Medulla oblongata (tissue), 1 donor: Measurements from ENCODE around the gene EIPR1.

Source experiments
- DNase-seq: peaks from one replicate; pipeline ENCODE4 v3.0.0-alpha.2; 2015; ENCODE audit errors: extremely low spot score

EIPR1 gene

GRCh38 chr2:3176071-3176868 is 201.3 kb downstream of the EIPR1 start:
- DNase-seq: no peak

DNA sequence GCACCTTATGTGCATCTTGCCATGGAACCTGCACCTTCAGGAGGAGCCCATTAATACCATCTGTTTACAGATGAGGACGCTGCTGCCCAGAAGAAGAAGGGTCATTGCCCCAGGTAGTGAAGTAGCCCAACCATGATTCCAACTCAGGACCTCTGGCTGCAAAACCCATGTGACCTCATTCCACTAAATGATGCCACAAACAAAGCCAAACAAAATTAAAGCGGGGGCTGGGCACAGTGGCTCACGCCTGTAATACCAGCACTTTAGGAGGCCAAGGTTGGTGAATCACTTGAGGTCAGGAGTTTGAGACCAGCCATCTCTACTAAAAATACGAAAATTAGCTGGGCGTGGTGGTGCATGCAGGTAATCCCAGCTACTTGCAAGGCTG is 202.1 kb downstream of the EIPR1 start:
- DNase-seq: no peak

GRCh38 chr2:3174626-3175567 is 202.7 kb downstream of the EIPR1 start:
- no peak for DNase-seq

GRCh38 chr2:3173031-3173430 is 204.6 kb downstream of the EIPR1 start:
- no peak for DNase-seq

- no peak for DNase-seq
Observed at GRCh38 chr2:3172265-3172935, 205.2 kb downstream of the EIPR1 start.

- no peak for DNase-seq
Observed at GRCh38 chr2:3171564-3172264, 205.9 kb downstream of the EIPR1 start.

- no peak for DNase-seq
Observed at GRCh38 chr2:3170792-3171455, 206.7 kb downstream of the EIPR1 start.

DNA sequence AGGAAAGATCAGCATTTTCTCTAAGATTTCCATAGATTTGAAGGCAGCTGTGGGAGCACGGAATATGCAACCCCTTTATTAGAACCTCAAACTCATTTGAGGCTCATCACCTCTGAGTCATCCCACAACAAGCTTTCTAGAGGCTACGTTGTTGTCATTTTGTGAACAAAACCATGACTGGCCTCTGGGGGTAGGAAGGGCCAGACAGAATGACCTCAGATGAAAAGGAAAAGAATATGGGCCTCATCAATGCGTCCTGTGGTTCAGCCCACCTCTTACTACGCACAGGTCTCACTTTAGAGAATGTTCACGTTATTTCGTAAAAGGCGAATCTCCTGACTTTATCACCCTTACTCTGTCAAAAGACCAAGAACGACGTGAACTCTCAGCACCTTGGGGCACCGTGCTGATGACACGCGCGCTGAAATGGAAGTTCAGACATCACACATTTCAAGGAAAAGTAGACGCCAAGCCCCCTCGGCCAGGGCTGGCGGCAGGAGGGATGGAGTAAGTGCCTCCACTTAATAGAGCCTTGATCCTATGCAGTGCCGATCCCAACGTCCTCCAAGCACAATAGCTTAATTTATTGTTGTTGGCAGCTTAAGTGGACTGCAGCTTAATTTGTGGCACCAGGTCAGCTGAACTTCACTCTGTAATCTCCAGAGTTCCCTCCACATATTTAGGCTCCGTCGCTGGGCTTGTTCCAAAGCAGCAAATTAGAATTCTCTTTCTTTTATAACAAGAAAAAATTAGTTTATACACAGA is 208.3 kb downstream of the EIPR1 start:
- no peak for DNase-seq

GRCh38 chr2:3168230-3168891 is 209.3 kb downstream of the EIPR1 start:
- DNase-seq: no peak

DNA sequence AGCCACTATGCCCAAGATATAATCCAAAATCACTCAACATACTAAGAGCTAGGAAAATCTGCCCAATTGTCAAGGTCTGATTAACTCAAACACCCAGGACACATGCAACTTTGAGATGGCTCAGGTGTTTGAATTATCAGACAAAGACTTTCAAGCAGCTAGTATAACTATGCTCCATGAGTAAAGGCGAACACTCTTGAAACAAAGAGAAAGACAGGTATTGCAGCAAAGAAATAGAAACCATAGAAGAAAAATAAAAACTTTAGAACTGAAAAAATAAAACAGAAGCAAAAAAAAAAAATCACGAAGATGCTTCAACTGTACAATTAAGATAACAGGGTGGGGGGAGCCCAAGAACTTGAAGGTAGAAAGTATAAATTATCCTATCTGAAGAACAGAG is 214.2 kb downstream of the EIPR1 start:
- no peak for DNase-seq

DNA sequence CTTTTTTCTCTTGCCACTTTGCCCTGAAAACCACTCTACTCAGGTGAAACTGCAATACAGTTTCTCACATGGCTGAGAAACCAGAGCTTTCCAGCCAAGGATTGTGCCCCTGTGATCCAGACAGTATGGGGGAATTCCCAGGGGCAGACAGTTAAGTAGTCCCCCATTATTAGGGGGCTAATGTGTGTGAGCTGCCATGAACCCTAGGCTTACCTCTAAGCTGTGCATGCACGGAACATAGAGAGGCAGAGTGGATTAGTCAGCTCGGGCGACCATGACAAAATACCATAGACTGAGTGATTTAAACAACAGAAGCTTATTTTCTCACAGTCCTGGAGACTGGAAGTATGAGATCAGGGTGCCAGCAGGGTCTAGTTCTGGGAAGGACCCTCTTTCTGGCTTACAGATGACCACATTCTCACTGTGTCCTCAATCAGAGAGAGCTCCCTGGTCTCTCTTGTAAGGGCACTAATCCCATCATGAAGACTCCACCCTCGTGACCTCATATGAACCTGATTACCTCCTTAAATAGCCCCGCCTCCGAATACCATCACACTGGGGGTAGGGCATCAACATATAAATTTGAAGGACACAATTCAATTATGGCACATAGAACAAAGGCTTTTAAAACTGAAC is 215.1 kb downstream of the EIPR1 start:
- DNase-seq: no peak

DNA sequence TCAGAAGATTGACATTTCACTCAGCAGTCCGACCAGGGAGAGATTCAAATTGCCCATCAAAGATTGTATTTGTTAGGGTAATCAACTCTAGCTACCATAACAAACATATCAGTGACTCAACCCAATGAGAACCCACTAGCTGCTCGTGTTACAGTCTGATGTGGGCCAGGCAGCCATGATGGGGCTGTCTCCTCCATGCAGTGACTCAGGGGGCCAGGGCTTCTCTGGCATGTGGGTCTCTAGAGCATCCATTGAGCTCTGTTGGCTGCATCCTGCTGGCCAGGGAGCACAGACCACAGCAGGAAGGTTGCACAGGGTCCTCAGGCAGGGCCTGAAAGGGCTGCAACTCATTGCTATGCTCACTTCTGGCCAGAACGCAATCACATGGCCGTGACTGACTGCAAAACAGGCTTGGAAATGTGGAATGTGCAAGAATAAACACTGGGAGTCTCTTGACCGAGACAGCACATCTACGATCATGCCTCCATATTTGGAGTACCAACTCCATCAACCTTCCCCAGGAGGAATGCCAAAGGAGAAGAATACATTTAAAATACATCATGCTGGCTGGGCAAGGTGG is 216.8 kb downstream of the EIPR1 start:
- DNase-seq: no peak

GRCh38 chr2:3159782-3160545 is 217.7 kb downstream of the EIPR1 start:
- DNase-seq: no peak

DNA sequence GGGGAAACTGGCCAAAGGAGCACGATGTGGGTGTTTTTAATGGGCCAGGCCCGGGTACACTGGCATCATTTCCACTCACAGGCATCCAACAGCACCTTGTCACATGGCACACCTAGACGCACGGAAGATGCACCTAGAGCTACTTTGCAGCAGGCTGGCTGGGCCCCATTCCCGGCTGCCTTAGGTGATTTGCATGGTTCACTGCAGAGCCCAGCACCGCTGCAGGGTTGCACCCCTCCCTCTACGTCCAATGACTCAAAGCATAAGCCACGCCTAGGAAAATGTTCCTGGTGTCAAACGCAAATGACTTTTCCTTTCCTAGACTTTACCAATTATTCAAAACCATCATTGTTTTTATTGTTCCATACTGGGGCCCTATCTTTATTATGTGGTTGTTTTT is 222.9 kb downstream of the EIPR1 start:
- no peak for DNase-seq

GRCh38 chr2:3154146-3154545 is 223.5 kb downstream of the EIPR1 start:
- no peak for DNase-seq

DNA sequence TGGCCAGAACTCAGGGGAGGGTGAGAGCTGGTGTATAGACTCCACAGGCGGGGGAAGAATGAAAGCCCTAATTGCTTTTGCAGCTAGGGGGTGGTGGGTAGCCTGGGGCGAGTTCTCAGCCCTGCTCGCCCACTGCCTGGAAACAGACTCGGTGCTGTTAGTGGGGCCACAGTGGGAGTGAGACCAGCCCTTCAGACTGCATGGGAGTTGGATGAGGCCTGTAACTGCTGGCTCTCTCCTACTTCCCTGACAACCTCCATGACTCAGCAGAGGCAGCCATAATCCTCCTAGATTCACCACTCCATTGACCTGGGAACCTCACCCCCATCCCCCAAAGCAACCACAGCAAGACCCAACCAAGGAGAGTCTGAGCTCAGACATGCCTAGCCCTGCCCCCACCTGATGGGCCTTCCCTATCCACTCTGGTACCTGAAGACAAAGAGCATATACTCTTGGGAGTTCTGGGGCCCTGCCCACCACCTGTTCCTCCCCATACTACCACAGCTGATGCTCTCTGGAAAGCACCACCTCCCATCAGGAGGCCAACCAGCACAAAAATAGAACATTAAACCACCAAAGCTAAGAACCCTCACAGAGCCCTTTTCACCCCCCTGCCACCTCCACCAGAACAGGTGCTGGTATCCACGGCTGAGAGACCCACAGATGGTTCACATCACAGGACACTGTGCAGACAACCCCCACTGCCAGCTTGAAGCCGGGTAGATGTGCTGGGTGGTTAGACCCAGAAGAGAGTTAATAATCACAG is 226.3 kb downstream of the EIPR1 start:
- no peak for DNase-seq

- DNase-seq: no peak
Observed at GRCh38 chr2:3149441-3150217, 228.0 kb downstream of the EIPR1 start.
